MCF 10A (cell line): ENCODE results near the gene ITGA2. TPM values are rescaled to one million over a fixed set of nuclear protein-coding genes. Genes with fewer than 3 reads are reported as not detected.
A peak's percentile ranks its signal among the peaks of the same experiment; 100 is the strongest.

Experiments used
- BruUV-seq: library from RNA; stranded (reverse); fragments of 400-500 nt; replicated peaks from 2 replicates; lab custom pipeline; 2021; lab: Mats Ljungman, UMichigan
- CTCF ChIA-PET: fragments of 300-600 bp; sonication (Branson Sonifier 250); formaldehyde crosslinking; extraction: SDS; loops from one replicate; lab custom pipeline; 2021; ENCODE audit warnings: antibody characterized with exemption, inconsistent platforms; lab: Yijun Ruan, JAX
- POLR2A ChIA-PET: fragments of 300-600, 350-650 bp; sonication (Branson Sonifier 250); formaldehyde crosslinking; extraction: SDS; loops from one replicate; lab custom pipeline; 2020; ENCODE audit warnings: antibody characterized with exemption, inconsistent platforms; lab: Yijun Ruan, JAX
- DNase-seq: peaks from one replicate; pipeline ENCODE4 v3.0.0-alpha.2; 2018; ENCODE audit not compliant: unreplicated experiment
- H3K27ac Mint-ChIP-seq: one replicate; pipeline ENCODE4 v1.8.0; 2022; ENCODE audit warnings: mild to moderate bottlenecking, low read depth, mixed read lengths; ENCODE audit not compliant: unreplicated experiment
- H3K27me3 Mint-ChIP-seq: one replicate; pipeline ENCODE4 v1.8.0; 2022; ENCODE audit warnings: mixed read lengths; ENCODE audit not compliant: insufficient read depth, unreplicated experiment
- H3K36me3 Mint-ChIP-seq: one replicate; pipeline ENCODE4 v1.8.0; 2022; ENCODE audit warnings: mild to moderate bottlenecking, moderate library complexity, mixed read lengths; ENCODE audit not compliant: insufficient read depth, unreplicated experiment
- H3K4me1 Mint-ChIP-seq: one replicate; pipeline ENCODE4 v1.8.0; 2022; ENCODE audit warnings: mixed read lengths; ENCODE audit not compliant: insufficient read depth, unreplicated experiment
- H3K4me3 Mint-ChIP-seq: one replicate; pipeline ENCODE4 v1.8.0; 2022; ENCODE audit warnings: mild to moderate bottlenecking, moderate library complexity, mixed read lengths; ENCODE audit not compliant: unreplicated experiment
- H3K9me3 Mint-ChIP-seq: one replicate; pipeline ENCODE4 v1.8.0; 2022; ENCODE audit warnings: mixed read lengths; ENCODE audit not compliant: unreplicated experiment
- intact Hi-C: fragments of 100-400 bp; cut with micrococcal nuclease; formaldehyde crosslinking; loops from 2 replicates; pipeline ENCODE4 v1.14.1; 2022
- total RNA-seq: library from RNA; stranded (reverse); gene quantifications from 2 replicates; pipeline ENCODE4 v1.2.3, GENCODE V29; 2022
- TF ChIP-seq, protein P1 (sequence below): fragments of 200-600 bp; IDR thresholded peaks from one replicate; pipeline ENCODE4 v1.8.0; 2022; ENCODE audit warnings: antibody characterized with exemption, mild to moderate bottlenecking; ENCODE audit not compliant: unreplicated experiment

Gene ITGA2
- total RNA-seq, 1 experiment from 2014 or later = 16.8 TPM

DNA sequence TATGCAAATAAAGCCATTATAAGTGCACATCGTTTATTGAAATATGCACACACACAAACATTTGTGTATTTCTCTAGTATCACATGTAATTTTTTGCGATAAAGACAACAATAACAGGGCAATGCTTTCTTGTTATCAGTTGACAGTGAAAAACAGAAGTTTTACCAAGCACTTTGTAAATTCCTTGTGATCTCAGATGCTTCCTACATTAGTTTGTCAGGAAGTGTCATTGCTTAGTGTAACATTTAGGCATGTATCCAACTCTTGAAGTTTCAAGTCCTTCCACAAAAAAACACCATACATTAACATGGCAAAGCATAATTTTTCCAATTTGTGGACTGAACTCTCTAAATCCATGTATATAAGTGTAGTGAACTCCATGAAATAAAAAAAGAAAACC is 74.0 kb downstream of the ITGA2 start:
- no peak for DNase-seq
- Mint-ChIP-seq H3K9me3 (no peaks in the 10 kb centered on the region), H3K4me1 (peaks cover 7% of the 10 kb centered on the region), H3K27ac (no peak overlapping the region), H3K4me3 (no peak overlapping the region), H3K27me3 (no peaks in the 10 kb centered on the region), H3K36me3 (peaks cover 6% of the 10 kb centered on the region)
- BruUV-seq = no TSS peak
- CTCF ChIA-PET = no interaction called here
- POLR2A ChIA-PET = no interaction called here
- TF ChIP-seq, protein P1, sequence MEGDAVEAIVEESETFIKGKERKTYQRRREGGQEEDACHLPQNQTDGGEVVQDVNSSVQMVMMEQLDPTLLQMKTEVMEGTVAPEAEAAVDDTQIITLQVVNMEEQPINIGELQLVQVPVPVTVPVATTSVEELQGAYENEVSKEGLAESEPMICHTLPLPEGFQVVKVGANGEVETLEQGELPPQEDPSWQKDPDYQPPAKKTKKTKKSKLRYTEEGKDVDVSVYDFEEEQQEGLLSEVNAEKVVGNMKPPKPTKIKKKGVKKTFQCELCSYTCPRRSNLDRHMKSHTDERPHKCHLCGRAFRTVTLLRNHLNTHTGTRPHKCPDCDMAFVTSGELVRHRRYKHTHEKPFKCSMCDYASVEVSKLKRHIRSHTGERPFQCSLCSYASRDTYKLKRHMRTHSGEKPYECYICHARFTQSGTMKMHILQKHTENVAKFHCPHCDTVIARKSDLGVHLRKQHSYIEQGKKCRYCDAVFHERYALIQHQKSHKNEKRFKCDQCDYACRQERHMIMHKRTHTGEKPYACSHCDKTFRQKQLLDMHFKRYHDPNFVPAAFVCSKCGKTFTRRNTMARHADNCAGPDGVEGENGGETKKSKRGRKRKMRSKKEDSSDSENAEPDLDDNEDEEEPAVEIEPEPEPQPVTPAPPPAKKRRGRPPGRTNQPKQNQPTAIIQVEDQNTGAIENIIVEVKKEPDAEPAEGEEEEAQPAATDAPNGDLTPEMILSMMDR = no peak
- intact Hi-C loops = no loop called here

DNA sequence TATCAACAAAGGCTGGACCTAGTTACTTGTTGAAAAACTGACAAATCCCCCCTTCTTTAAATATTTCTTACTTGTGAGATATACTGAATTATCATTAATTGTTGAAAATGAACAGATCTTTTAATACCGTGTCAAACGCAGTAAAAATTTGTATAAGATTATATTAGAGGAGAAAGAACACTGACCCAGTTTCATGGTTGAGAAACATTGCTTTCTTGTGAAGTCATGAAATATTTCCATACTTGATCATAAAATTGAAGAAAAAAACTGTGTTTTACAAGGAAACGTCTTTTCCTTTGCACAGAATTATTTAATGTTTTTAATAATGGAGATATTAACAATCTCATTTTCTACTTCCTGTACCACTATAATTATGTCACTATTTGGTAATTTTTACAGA is 74.6 kb downstream of the ITGA2 start:
- H3K4me3 Mint-ChIP-seq = no peak overlapping the region
- no peak overlapping the region for H3K27ac Mint-ChIP-seq
- ChIA-PET CTCF (no interaction called here), POLR2A (no interaction called here)
- BruUV-seq = no TSS peak
- intact Hi-C loops = no loop called here
- H3K4me1 Mint-ChIP-seq = peaks cover 7% of the 10 kb centered on the region
- H3K36me3 Mint-ChIP-seq = peaks cover 6% of the 10 kb centered on the region
- H3K27me3 Mint-ChIP-seq = no peaks in the 10 kb centered on the region
- DNase-seq = no peak
- TF ChIP-seq, protein P1 = no peak
- H3K9me3 Mint-ChIP-seq = no peaks in the 10 kb centered on the region

DNA sequence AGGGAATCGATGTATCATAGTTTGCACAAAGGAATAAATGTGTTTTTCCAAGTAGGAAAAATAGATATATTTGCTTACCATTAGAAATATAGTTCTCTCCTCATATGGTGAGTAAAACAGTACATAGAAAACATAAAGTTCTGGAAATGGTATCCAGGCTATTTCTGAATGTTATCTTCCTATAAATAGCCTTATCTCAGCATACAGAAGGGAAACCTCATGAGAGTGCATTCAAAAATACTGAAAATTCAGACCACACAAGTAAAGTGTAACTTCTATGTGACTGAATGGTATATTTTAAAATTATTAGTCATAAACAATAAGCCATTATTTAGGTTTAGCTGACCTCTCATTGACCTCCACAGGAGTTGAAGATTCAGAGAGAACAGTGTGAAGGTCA is 76.9 kb downstream of the ITGA2 start:
- no peak overlapping the region for H3K4me3 Mint-ChIP-seq
- CTCF ChIA-PET = no interaction called here
- POLR2A ChIA-PET = no interaction called here
- no peak for DNase-seq
- peaks cover 7% of the 10 kb centered on the region for H3K4me1 Mint-ChIP-seq
- H3K9me3 Mint-ChIP-seq = no peaks in the 10 kb centered on the region
- TF ChIP-seq, protein P1 = no peak
- BruUV-seq = no TSS peak
- intact Hi-C loops = loop anchor here (5.0 kb wide), 1 partner anchor 74 kb away; no protein-coding TSS in a partner anchor
- H3K27me3 Mint-ChIP-seq = no peaks in the 10 kb centered on the region
- H3K36me3 Mint-ChIP-seq = peaks cover 11% of the 10 kb centered on the region
- no peak overlapping the region for H3K27ac Mint-ChIP-seq

DNA sequence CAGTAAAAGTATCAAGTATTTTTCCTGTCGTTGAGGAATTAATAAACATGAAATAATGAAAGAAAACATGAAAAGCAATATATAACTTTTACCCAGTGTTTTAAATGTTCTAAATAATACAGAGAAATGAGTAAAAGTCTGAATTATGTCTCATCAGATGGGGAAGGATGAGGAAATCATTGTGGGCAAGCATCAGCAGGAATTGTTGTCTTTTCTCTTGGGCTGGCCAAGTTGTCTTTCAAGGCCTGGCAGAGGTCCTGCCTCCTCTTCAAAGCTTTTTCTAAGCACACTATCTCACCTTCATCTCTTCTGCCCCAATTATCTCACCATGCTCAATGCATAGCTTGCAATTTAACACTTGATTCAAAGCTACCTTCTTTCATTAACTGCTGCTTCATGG is 78.5 kb downstream of the ITGA2 start:
- no peak overlapping the region for H3K27ac Mint-ChIP-seq
- ChIA-PET CTCF (interaction anchor here (9.0 kb wide), 1 partner anchor 119 kb away, joined by 39 read pairs; no protein-coding TSS in a partner anchor), POLR2A (interaction anchor here (1.3 kb wide), 1 partner anchor 14 kb away, joined by 6 read pairs; no protein-coding TSS in a partner anchor)
- intact Hi-C loops = loop anchor here (5.0 kb wide), 1 partner anchor 75 kb away; no protein-coding TSS in a partner anchor
- no peak overlapping the region for H3K4me3 Mint-ChIP-seq
- H3K9me3 Mint-ChIP-seq = no peaks in the 10 kb centered on the region
- no peaks in the 10 kb centered on the region for H3K27me3 Mint-ChIP-seq
- peak; percentile 30 for DNase-seq
- H3K36me3 Mint-ChIP-seq = peaks cover 6% of the 10 kb centered on the region
- peaks cover 7% of the 10 kb centered on the region for H3K4me1 Mint-ChIP-seq
- TF ChIP-seq, protein P1 = no peak
- BruUV-seq = no TSS peak
